Activated naive CD8-positive, alpha-beta T cell treated with anti-CD3 and anti-CD28 coated beads, Interleukin-2, amount 50 U/mL, for 24 hours (primary cell): ENCODE data around the gene CCL27.

Source experiments
- ATAC-seq: fragments of 150-1000 bp; cut with Tn5 transposase; one replicate; pipeline ENCODE4 v1.10.0; 2021
- DNase-seq: peaks from one replicate; pipeline ENCODE4 v3.0.0; 2021
- H3K27ac Mint-ChIP-seq: one replicate; pipeline ENCODE4 v1.8.0; 2021; ENCODE audit warnings: mild to moderate bottlenecking, mixed read lengths
- H3K27me3 Mint-ChIP-seq: one replicate; pipeline ENCODE4 v1.8.0; 2021; ENCODE audit warnings: mixed read lengths
- H3K36me3 Mint-ChIP-seq: one replicate; pipeline ENCODE4 v1.8.0; 2021; ENCODE audit warnings: low read depth, mixed read lengths
- H3K4me1 Mint-ChIP-seq: one replicate; pipeline ENCODE4 v1.8.0; 2021; ENCODE audit warnings: mixed read lengths
- H3K4me3 Mint-ChIP-seq: one replicate; pipeline ENCODE4 v1.8.0; 2021; ENCODE audit warnings: mild to moderate bottlenecking, moderate library complexity, mixed read lengths
- H3K9me3 Mint-ChIP-seq: one replicate; pipeline ENCODE4 v1.8.0; 2021; ENCODE audit warnings: mixed read lengths

Gene CCL27

GRCh38 chr9:34664281-34665066 lies 2.0 kb upstream of the CCL27 start:
- H3K4me3 Mint-ChIP-seq, result peak overlapping the region; percentile 80
- peak; percentile 61 for ATAC-seq
- peak; percentile 72 for DNase-seq
- peak overlapping the region; percentile 79 for H3K27ac Mint-ChIP-seq
- H3K27me3 Mint-ChIP-seq, result no peaks in the 10 kb centered on the region
- peaks cover 27% of the 10 kb centered on the region for H3K4me1 Mint-ChIP-seq
- peaks cover 5% of the 10 kb centered on the region for H3K9me3 Mint-ChIP-seq
- H3K36me3 Mint-ChIP-seq, result peaks cover 3% of the 10 kb centered on the region

GRCh38 chr9:34663303-34663605 lies 797 bp upstream of the CCL27 start:
- peak overlapping the region; percentile 10 for H3K27ac Mint-ChIP-seq
- peaks cover 3% of the 10 kb centered on the region for H3K36me3 Mint-ChIP-seq
- H3K4me3 Mint-ChIP-seq, result no peak overlapping the region
- DNase-seq (no peak), ATAC-seq (no peak)
- H3K27me3 Mint-ChIP-seq, result no peaks in the 10 kb centered on the region
- no peaks in the 10 kb centered on the region for H3K9me3 Mint-ChIP-seq
- H3K4me1 Mint-ChIP-seq, result peaks cover 27% of the 10 kb centered on the region

GRCh38 chr9:34659592-34660253 lies 2.7 kb downstream of the CCL27 start:
- Mint-ChIP-seq H3K9me3 (no peaks in the 10 kb centered on the region), H3K36me3 (peaks cover 3% of the 10 kb centered on the region), H3K27ac (no peak overlapping the region), H3K27me3 (no peaks in the 10 kb centered on the region), H3K4me1 (peaks cover 23% of the 10 kb centered on the region), H3K4me3 (no peak overlapping the region)
- ATAC-seq (peak; percentile 48), DNase-seq (no peak)

- Mint-ChIP-seq H3K27ac (no peak overlapping the region), H3K36me3 (peaks cover 3% of the 10 kb centered on the region)
These were observed 4.0 kb downstream of the CCL27 start for GRCh38 chr9:34658461-34658860.

GRCh38 chr9:34656992-34657391 lies 5.5 kb downstream of the CCL27 start:
- ATAC-seq (no peak), DNase-seq (no peak)
- no peaks in the 10 kb centered on the region for H3K9me3 Mint-ChIP-seq
- peaks cover 3% of the 10 kb centered on the region for H3K36me3 Mint-ChIP-seq
- H3K27ac Mint-ChIP-seq, result no peak overlapping the region
- peaks cover 11% of the 10 kb centered on the region for H3K4me1 Mint-ChIP-seq
- no peaks in the 10 kb centered on the region for H3K27me3 Mint-ChIP-seq
- no peak overlapping the region for H3K4me3 Mint-ChIP-seq

More at GRCh38 chr9:34658461-34658860, 4.0 kb downstream of the CCL27 start:
- DNase-seq (no peak), ATAC-seq (no peak)
- no peak overlapping the region for H3K4me3 Mint-ChIP-seq
- peaks cover 10% of the 10 kb centered on the region for H3K4me1 Mint-ChIP-seq
- H3K9me3 Mint-ChIP-seq, result no peaks in the 10 kb centered on the region
- no peaks in the 10 kb centered on the region for H3K27me3 Mint-ChIP-seq

- no peak for ATAC-seq
- DNase-seq, result no peak
- Mint-ChIP-seq H3K36me3 (peaks cover under 1% of the 10 kb centered on the region), H3K9me3 (no peaks in the 10 kb centered on the region), H3K4me3 (no peak overlapping the region), H3K4me1 (peaks cover 11% of the 10 kb centered on the region), H3K27me3 (no peaks in the 10 kb centered on the region), H3K27ac (no peak overlapping the region)
These were observed 7.1 kb downstream of the CCL27 start for GRCh38 chr9:34655394-34655793.

- Mint-ChIP-seq H3K36me3 (no peaks in the 10 kb centered on the region), H3K27ac (peak overlapping the region; percentile 68), H3K9me3 (no peaks in the 10 kb centered on the region), H3K4me3 (no peak overlapping the region), H3K27me3 (no peaks in the 10 kb centered on the region), H3K4me1 (peaks cover 11% of the 10 kb centered on the region)
- no peak for DNase-seq
- no peak for ATAC-seq
These were observed 8.0 kb downstream of the CCL27 start for GRCh38 chr9:34654323-34655051.

GRCh38 chr9:34653151-34654072 lies 9.0 kb downstream of the CCL27 start:
- Mint-ChIP-seq H3K36me3 (peaks cover 9% of the 10 kb centered on the region), H3K4me1 (peaks cover 17% of the 10 kb centered on the region), H3K4me3 (no peak overlapping the region), H3K27me3 (no peaks in the 10 kb centered on the region), H3K27ac (no peak overlapping the region), H3K9me3 (no peaks in the 10 kb centered on the region)
- no peak for ATAC-seq
- no peak for DNase-seq

GRCh38 chr9:34652602-34653000 lies 9.9 kb downstream of the CCL27 start:
- Mint-ChIP-seq H3K36me3 (peaks cover 17% of the 10 kb centered on the region), H3K27ac (peak overlapping the region; percentile 53), H3K27me3 (no peaks in the 10 kb centered on the region), H3K4me3 (no peak overlapping the region), H3K4me1 (peaks cover 25% of the 10 kb centered on the region), H3K9me3 (no peaks in the 10 kb centered on the region)
- ATAC-seq, result no peak
- no peak for DNase-seq

GRCh38 chr9:34651876-34652601 lies 10.4 kb downstream of the CCL27 start, which contains the start of gene IL11RA:
Gene IL11RA (plus strand): TSS chr9:34652185. CDS start chr9:34655218, 3,033 bp downstream.
- DNase-seq (peak; percentile 59), ATAC-seq (peak; percentile 71)
- Mint-ChIP-seq H3K4me3 (no peak within 1 kb of the TSS), H3K27me3 (no peaks in the 10 kb centered on the region), H3K36me3 (peaks cover 17% of the 10 kb centered on the region), H3K9me3 (no peaks in the 10 kb centered on the region), H3K27ac (peak within 1 kb of the TSS; percentile 53), H3K4me1 (peaks cover 30% of the 10 kb centered on the region)

GRCh38 chr9:34651321-34651720 lies 11.1 kb downstream of the CCL27 start:
- no peak for ATAC-seq
- no peak overlapping the region for H3K27ac Mint-ChIP-seq
- no peaks in the 10 kb centered on the region for H3K27me3 Mint-ChIP-seq
- H3K36me3 Mint-ChIP-seq, result peaks cover 17% of the 10 kb centered on the region
- H3K9me3 Mint-ChIP-seq, result no peaks in the 10 kb centered on the region
- no peak for DNase-seq
- peaks cover 31% of the 10 kb centered on the region for H3K4me1 Mint-ChIP-seq
- H3K4me3 Mint-ChIP-seq, result no peak overlapping the region

GRCh38 chr9:34650816-34651215 lies 11.6 kb downstream of the CCL27 start:
- no peaks in the 10 kb centered on the region for H3K27me3 Mint-ChIP-seq
- no peak for DNase-seq
- H3K4me3 Mint-ChIP-seq, result no peak overlapping the region
- ATAC-seq, result no peak
- H3K9me3 Mint-ChIP-seq, result no peaks in the 10 kb centered on the region
- H3K36me3 Mint-ChIP-seq, result peaks cover 17% of the 10 kb centered on the region
- H3K27ac Mint-ChIP-seq, result no peak overlapping the region
- H3K4me1 Mint-ChIP-seq, result peaks cover 36% of the 10 kb centered on the region

GRCh38 chr9:34648673-34649072 lies 13.8 kb downstream of the CCL27 start:
- H3K27ac Mint-ChIP-seq, result no peak overlapping the region

More at GRCh38 chr9:34648673-34649072, 13.8 kb downstream of the CCL27 start:
- H3K4me3 Mint-ChIP-seq, result peak overlapping the region; percentile 48
- no peak for DNase-seq
- no peak for ATAC-seq
- no peaks in the 10 kb centered on the region for H3K27me3 Mint-ChIP-seq
- H3K36me3 Mint-ChIP-seq, result peaks cover 17% of the 10 kb centered on the region
- peaks cover 37% of the 10 kb centered on the region for H3K4me1 Mint-ChIP-seq
- no peaks in the 10 kb centered on the region for H3K9me3 Mint-ChIP-seq
